ENCODE results near the gene TRIM6. TPM values are rescaled to one million over a fixed set of nuclear protein-coding genes. Genes with fewer than 3 reads are reported as not detected.

The TRIM6 gene, protein sequence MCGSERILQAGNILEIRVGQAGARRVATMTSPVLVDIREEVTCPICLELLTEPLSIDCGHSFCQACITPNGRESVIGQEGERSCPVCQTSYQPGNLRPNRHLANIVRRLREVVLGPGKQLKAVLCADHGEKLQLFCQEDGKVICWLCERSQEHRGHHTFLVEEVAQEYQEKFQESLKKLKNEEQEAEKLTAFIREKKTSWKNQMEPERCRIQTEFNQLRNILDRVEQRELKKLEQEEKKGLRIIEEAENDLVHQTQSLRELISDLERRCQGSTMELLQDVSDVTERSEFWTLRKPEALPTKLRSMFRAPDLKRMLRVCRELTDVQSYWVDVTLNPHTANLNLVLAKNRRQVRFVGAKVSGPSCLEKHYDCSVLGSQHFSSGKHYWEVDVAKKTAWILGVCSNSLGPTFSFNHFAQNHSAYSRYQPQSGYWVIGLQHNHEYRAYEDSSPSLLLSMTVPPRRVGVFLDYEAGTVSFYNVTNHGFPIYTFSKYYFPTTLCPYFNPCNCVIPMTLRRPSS
- total RNA-seq (2014; rRNA removed; shearing (Covaris generic)) (not detected in 2 replicates), total RNA-seq (2022) (not detected in 2 replicates), Bru-seq, nascent RNA (not detected), BruChase-seq, experiment 1, labeled RNA remaining after a 6-hour chase (not detected), BruChase-seq, experiment 2, labeled RNA remaining after a 2-hour chase (not detected)
- long read RNA-seq = 0 reads

DNA sequence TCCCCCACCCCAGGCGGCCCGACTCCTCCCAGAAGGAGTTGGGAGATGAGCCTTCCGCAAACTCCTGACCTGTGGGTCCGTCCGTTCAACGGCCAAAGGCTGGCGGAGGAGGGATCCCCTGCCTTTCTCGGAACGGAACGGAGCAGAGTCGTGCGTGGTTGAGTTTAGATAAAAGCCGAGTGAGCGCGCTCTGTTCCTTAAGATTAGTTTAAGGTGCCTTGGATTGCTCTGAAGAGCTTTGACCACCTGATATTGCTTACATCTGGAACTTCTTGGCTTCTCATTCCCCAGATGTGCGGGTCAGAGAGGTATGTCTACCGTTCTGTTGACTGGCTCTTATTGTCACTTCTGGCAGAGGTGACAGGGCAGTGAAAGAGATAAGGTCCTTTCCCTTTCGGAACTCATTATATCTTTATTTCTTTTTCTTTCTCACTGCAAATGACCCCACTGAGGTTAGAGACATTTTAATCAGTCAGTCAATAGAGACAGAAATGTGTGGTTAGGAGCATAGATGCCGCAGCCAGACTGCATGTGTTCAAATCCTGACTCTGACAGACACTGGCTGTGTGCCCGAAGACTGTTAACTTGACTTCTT lies at the start of gene TRIM6:
TRIM6 (plus strand) TSS at position 31 of the 595 bp plus-strand sequence; CDS start at position 292, 261 bp downstream.
- TF ChIP-seq EZH2phosphoT487 (IDR thresholded peaks at IDR 0.05; ENCODE audit: borderline replicate concordance, low read depth, low read length) = no peak
- TF ChIP-seq, protein P1, sequence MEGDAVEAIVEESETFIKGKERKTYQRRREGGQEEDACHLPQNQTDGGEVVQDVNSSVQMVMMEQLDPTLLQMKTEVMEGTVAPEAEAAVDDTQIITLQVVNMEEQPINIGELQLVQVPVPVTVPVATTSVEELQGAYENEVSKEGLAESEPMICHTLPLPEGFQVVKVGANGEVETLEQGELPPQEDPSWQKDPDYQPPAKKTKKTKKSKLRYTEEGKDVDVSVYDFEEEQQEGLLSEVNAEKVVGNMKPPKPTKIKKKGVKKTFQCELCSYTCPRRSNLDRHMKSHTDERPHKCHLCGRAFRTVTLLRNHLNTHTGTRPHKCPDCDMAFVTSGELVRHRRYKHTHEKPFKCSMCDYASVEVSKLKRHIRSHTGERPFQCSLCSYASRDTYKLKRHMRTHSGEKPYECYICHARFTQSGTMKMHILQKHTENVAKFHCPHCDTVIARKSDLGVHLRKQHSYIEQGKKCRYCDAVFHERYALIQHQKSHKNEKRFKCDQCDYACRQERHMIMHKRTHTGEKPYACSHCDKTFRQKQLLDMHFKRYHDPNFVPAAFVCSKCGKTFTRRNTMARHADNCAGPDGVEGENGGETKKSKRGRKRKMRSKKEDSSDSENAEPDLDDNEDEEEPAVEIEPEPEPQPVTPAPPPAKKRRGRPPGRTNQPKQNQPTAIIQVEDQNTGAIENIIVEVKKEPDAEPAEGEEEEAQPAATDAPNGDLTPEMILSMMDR (conservative IDR thresholded peaks at IDR 0.05; ENCODE audit: low read length) = no peak
- DNase-seq (ENCODE audit: low spot score) = no peak
- ChIA-PET CTCF (ENCODE audit: unreplicated experiment) (no interaction called here), POLR2A (no interaction called here)
- Histone ChIP-seq H4K20me1 (ENCODE audit: insufficient read depth, low read length) (no peaks in the 10 kb centered on the region), H3K9me3 (ENCODE audit: low read length) (no peaks in the 10 kb centered on the region), H3K4me2 (ENCODE audit: low read length) (no peak within 1 kb of the TSS), H2AFZ (ENCODE audit: low read length) (no peak within 1 kb of the TSS), H3K36me3 (ENCODE audit: insufficient read depth, low read length) (no peaks in the 10 kb centered on the region), H3K4me1 (ENCODE audit: insufficient read depth, low read length, poor library complexity, severe bottlenecking) (no peaks in the 10 kb centered on the region), H3K27ac (ENCODE audit: low read depth, low read length, poor library complexity, severe bottlenecking) (no peak within 1 kb of the TSS), H3K79me2 (ENCODE audit: insufficient read depth, low read depth, low read length) (no peaks in the 10 kb centered on the region), H3K9me2 (ENCODE audit: insufficient read depth, low read length) (no peaks in the 10 kb centered on the region), H3K4me3 (ENCODE audit: low read depth, low read length, poor library complexity, severe bottlenecking) (no peak within 1 kb of the TSS)
- intact Hi-C loops (cut with micrococcal nuclease; ENCODE audit: unreplicated experiment) = no loop called here
- BruUV-seq (replicated peaks) = no TSS peak

DNA sequence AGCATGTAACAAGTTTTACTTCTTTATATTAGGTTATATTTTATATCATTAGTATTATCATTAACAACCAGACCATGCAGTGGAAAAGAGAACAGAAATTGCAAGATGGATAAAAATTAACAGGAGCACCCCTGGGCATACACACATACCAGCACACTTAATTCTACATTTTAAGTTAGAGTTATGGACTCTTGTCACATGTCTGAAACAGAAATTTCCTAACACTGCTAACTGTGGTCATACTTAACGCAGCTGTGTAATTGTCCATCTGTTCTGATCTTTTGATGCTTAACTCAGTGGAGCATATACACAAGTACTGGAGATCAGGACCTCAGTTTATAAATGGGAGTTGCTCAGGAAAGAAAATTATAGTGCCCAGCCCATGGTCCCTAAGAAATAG lies 48.5 kb upstream of the TRIM6 start:
- H3K4me3 ChIP-seq (ENCODE audit: low read depth, low read length, poor library complexity, severe bottlenecking) = no peak overlapping the region
- H4K20me1 ChIP-seq (ENCODE audit: insufficient read depth, low read length) = no peaks in the 10 kb centered on the region
- no peaks in the 10 kb centered on the region for H3K4me1 ChIP-seq (ENCODE audit: insufficient read depth, low read length, poor library complexity, severe bottlenecking)
- no TSS peak for BruUV-seq (replicated peaks)
- no peaks in the 10 kb centered on the region for H3K9me3 ChIP-seq (ENCODE audit: low read length)
- H2AFZ ChIP-seq (ENCODE audit: low read length) = no peak overlapping the region
- H3K9me2 ChIP-seq (ENCODE audit: insufficient read depth, low read length) = no peaks in the 10 kb centered on the region
- H3K4me2 ChIP-seq (ENCODE audit: low read length) = no peak overlapping the region
- H3K36me3 ChIP-seq (ENCODE audit: insufficient read depth, low read length) = no peaks in the 10 kb centered on the region
- intact Hi-C loops (cut with micrococcal nuclease; ENCODE audit: unreplicated experiment) = no loop called here
- CTCF ChIA-PET (ENCODE audit: unreplicated experiment) = no interaction called here
- H3K27ac ChIP-seq (ENCODE audit: low read depth, low read length, poor library complexity, severe bottlenecking) = no peak overlapping the region
- H3K79me2 ChIP-seq (ENCODE audit: insufficient read depth, low read depth, low read length) = no peaks in the 10 kb centered on the region
- TF ChIP-seq, protein P1 (conservative IDR thresholded peaks at IDR 0.05; ENCODE audit: low read length) = no peak
- TF ChIP-seq EZH2phosphoT487 (IDR thresholded peaks at IDR 0.05; ENCODE audit: borderline replicate concordance, low read depth, low read length) = no peak
- POLR2A ChIA-PET = no interaction called here
- DNase-seq (ENCODE audit: low spot score) = no peak
